GM19043 (cell line): ENCODE data around the gene TAC4.

Source experiments
- ATAC-seq: cut with Tn5 transposase; IDR thresholded peaks from one replicate; pipeline ENCODE4 v1.9.1; 2021; ENCODE audit warnings: low read depth; ENCODE audit not compliant: unreplicated experiment

The TAC4 gene

DNA sequence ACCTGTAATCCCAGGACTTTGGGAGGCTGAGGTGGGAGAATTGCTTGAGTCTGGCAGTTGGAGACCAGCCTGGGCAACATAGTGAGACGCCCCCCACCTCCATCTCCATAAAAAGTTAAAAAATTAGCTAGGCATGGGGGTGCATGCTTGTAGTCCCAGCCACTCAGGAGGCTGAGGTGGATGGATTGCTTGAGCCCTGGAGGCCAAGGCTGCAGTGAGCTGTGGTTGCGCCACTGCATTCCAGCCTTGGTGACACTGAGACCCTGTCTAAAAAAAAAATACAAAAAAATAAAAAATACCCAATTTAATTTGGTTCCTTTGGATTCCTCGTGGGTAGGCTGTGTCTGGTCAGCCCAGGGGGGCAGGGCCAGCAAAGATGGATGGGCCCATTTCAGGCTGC, 26.1 kb upstream of the TAC4 start:
- no peak for ATAC-seq

DNA sequence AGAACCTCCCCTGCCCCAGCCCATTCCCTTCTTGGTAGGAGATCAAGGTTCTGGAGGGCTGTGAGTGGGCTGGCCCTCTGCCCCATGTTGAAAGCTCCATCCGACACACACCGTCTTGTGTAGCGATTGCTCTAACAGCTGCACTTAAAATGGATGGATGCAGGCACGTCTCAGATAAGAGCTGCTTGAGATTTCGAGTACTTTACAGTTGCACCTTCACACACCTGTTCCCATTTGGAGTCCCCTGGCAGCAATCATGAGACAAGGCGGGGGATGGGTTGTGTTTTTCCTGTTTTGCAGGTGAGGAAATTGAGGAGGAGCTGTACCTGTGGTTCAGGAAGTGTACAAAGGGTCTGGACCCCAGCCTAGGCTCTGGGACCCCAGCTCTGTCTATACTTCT, 25.6 kb upstream of the TAC4 start:
- no peak for ATAC-seq

DNA sequence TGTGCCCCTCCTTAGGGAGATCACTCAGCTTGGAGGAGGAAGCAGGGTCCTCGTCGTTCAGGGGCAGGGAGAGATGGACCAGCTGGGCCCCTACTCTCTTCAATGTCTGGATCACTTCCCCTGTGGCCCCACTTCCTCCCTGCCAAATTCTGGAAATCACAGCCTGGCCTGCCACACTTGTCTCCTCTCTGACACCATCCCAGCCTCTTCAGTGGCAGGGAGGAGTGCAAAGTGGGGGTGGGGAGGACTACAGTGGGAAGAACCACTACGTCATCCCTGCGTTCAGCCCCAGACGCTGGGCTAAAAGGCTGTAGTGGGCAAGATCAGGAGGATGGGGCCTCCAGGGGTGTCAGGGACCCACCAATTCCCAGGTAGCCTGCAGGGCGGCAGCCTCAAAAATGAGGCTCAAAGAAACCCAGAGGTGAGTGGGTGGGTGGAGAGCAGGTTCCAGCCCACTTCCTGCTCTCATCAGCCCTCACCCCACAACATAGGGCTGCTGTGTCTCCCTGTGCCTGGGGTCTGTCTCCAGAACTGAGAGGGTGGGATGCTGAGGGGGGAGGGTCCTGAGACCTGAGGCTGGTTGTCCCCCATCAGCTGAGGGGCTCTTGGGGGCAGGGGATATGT, 25.0 kb upstream of the TAC4 start:
- ATAC-seq = no peak

DNA sequence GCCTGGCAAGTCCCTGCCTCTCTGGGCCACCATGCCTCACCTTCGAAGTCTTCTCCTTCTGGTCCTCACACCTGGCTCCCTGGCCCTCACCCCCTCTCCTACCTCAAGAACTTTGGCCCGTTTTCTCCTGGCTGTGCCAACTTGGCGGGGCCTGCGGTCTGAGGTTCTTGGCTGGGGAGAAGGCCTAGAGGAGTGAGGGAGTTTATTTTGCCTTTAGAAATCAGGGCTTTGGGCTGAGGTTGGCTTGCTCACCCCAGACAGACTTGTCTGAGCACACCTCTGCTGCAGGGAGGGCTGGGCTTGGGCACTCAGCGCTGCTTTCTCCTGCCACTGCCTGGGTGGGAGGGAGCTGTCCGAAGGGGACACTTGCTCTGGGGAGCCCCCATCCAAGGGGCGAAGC, 23.3 kb upstream of the TAC4 start:
- ATAC-seq = no peak

DNA sequence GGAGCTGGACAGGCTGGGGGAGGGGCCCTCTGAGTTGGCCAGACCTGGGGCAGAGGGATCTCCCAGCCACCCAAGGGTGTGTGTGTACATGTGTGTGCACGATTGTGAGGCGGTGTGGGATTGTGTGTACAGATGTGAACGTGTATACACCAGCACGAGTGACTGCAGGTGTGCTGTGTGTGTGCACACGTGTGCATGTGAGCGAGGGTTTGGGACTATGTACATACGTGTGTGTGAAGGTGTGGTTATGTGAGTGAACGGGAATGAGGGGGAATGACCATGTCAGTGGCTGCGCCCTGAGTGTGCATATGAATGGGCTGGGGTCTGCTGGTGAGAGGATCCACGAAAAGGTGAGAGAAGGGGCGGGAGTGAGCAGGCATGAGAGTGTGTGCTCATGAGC, 22.4 kb upstream of the TAC4 start:
- no peak for ATAC-seq

DNA sequence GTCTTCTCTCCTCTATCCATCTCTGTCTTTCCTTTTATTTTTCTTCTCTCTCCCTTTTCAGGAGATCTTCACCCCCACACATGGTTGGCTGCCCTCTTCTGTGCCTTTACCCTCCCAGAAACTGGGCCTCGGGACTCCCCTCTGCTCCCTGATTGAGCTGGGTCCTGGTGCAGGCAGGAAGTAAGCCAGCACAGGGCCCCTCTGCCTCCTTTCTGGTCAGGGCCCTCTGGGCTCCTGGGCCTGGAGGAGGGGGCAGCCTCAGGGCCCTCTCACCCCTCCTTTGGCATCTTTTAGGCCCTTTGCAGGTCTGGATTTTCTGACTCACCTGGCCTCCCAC, 21.1 kb upstream of the TAC4 start:
- ATAC-seq = no peak

DNA sequence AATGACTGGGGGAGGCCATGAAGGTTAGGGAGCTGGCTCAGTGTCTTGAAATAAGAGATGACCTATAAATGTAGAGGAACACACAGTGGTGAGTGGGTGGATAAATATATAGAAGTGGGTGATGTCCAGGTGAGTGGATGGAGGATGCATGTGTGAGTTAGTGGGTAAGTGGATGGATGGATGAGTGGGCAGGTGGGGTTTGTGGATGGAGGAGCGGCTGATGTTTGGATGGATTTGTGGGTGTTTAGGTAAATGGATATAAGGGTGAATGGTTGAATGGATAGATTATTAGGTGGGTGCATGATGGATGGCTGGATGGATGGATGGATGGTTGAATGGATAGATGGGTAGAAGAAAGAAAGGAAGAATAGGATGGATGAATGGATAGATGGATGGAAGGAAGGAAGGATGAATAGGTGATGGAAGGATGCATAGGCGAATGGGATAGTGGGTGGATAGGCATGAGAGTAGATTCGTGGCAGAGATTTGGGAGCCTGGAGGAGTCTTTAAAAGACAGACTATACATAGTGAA, 19.1 kb upstream of the TAC4 start:
- ATAC-seq = no peak

DNA sequence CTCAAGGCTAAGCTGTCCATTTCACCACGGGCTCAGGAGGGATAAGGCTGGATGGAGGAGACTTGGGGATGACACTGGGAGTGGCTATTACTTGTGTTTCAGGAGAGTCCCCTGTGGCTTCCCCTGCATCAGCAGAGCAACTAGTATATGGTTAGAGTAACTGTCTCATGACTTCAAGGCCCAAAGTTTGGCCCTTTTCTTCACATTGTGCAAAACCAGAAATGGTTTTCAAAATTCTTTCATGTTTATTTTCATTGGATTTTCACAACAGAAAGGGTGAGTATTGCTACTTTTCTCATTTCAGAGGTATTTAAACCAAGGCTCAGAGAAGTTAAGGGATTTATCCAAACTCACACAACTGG, 18.1 kb upstream of the TAC4 start:
- no peak for ATAC-seq

DNA sequence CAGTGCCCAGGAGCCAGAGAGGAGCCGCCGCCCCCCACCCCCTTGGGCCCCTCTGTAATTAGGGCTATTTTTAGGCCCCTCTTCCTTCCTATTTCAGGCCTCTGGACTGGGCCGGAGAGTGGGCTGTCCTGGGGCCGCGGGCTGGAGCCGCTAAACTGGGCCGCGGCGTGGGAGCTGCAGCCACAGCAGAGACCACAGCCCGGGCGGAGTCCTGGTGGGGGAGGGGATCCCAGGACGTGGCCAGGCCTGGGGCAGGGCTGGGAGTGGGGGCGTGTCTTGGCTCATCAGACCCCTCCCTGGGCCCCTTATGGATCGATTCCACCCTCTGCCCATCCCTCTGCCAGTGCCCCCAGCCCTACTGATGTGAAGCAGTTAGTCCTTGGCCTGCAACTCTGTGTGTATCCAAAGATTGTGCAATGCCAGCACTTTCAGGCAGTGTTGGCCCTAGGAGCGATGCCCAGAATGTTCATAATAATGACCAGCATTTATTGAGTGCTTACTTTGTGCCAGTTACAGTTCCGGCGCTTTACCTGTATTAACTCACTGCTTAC, 15.0 kb upstream of the TAC4 start:
- ATAC-seq = no peak

DNA sequence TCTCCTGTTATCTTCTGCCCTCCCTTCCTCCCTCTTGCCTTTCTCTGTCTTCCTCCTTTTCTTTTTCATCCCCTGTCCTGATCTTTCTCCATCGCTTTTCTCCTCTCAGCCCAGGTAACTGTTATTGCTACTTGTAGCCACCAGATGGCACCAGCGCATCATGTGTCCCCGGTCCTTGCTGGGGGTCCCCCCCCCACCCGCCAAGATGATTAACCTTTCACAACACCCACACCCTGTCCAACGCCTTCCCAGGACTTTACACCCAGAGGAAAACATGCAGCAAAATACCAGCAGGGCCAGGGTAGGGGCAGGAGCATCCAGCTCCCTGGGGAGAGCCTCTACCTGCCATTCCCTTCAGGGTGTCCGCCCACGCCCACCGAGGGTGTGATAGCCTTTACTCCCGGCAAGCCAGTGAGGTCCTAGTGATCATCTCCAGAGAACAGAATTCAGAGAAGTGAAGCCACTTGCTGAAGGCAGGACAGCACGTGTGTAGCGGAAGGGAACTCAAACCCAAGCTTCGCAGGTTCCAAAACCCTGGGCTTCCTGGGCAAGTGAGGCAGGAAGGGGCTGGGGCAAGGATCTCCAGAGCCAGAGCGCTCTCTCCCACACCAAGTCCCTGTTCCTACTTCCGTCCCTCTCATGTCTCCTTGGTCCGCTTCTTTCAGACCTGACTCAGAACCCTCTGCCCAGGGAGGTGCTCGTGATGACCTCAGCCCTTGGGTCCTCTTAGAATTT, 13.4 kb upstream of the TAC4 start:
- no peak for ATAC-seq

DNA sequence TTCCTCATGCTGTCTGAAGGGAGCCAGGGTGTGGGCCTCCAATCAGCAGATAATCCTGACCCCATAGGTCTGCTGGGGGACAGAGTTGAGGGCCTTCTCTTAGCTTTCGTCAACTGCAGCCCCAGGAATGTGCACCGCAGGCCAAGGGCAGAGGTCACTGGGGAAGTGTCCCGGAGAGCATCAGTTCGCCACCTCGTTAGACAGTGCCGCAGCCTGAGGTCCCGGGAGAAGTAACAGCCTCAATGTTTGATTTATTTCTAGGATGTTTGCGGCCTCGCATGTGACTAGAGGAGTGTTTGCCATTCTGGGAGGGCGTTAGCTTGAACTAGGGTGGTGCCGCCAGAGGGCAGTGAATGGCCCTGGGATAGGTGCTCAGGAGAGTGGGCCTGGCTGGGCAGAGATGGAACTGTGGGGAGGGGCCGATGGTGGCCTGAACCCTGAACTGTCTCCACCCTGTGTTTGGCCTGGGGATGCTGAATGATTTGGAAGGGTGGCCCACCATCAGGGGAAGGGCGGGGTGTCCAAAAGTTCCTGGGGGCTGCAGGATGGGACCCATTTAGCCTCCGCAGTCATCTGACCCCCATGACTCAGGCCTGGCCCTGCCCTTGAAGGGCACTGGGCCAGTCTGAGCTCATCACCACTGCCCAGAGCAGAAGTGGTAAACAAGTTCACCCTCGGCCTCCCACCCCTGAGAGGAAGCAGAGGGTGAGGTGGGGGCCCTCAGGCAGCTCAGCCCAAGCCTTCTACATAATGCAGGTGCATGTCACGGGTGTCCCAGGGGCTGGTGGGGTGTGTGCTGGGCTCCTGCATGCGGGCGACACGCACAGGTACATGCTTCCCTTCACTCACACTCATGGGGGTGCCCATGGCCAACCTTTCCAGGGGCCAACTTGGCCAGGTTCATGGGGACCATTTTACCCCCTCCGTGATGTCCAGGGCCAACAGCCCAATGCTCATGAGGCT, 12.4 kb upstream of the TAC4 start:
- no peak for ATAC-seq

DNA sequence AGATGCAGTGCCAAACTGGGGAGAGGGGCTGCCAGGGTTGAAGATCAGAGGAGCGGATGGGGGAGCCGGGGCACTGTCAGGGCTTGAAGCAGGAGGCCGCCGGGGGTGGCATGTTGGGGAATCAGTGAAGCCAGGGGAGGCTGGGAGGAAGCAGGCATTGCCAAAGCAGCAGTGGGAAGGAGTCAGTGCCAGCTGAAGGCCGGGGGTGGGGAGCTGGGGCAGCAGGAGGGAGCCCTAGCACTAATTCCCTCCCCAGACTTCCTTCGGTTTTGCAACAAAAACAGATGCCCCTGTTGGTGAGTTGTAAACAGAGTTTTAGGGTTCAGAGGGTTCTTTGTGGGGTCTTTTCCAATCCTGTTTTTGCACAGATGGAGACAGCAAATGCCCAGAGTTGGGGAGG, 10.9 kb upstream of the TAC4 start:
- ATAC-seq = no peak

DNA sequence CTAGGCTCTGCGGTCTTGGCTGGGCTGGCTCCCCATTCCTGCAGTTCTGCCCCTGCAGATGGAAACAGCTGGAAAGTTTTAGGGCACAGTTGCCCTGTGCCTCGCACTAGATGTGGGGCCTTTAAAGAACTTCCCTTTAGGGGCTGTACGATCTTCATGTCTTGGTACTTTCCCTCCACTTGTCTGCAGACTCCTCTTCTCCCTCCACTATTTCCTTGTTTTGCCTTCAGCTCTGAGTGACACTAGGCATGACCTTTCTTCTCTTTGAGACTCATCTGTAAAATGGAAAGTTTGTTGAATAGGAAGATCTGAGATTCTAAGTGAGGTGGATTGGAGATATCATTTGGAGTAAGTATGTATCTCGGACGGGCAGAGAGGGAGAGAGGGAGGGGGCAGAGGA, 6.3 kb upstream of the TAC4 start:
- no peak for ATAC-seq

DNA sequence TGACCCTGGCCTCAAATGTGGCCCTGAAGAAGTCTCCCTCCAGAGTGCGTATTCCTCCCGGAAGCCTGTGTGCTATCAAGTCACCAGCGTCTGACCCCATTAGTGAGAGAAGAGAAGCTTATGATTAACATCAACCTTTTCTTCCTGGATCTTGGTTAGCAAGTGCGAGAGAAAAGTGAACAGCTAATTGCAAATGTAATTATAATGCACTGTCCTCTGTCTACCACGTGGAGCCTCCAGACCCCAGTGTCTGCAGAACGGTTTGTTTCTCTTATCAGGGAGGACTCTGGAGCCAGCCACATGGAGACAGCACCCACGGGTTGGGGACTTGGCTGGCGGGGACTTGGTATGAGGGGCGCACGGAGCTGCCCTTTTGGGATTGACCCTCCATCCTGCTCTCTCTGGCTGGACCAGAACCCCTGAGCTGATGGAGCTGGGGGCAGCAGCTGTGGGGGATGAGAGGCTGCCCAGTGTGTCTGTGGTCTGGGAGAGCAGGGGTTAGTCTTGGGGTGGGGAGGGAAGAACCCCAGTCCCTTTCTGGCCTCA, 5.7 kb upstream of the TAC4 start:
- no peak for ATAC-seq

DNA sequence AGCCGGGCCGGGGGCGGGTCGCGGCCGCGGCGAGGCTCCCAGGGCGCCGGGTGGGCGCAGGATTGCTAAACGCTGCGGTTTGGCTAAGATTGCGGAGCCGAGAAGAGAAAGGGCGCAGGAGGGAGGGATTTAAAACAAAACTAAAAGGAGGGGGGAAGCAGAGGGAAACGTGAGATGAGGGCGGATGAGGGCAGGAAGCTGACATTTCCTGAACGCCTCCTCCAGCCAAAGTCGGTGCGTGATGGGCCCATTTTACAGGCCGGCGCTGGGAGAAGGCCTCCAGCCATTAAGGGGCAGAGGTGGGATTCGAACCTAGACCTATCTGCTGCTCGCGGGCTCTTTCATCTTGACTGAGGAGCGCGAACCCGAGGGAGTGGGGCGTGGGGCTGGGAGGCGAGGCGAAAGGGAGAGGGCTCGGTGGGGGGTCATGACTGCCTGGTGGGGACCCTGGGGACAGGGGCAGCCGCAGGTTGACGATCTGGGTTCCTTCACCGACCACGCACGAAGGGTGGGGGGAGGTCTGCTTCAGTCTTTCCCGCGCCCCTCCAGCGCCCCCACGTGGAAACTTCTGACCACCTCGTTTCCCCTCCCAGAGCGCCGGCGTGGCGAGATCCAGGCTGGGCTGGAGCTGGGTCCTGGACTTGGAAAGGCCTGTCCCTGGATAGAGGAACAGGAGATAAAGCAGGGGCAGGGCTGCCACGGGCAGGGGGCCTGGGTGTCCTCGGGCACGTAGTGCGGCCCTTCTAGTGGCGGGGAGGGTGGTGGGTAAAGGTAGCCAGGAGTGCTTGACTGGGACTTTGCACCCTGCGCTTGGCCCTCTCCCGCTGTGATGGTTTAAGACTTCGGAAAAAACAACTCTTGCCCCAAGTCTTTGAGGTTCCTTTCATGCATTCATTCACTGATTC, 3.8 kb upstream of the TAC4 start:
- no peak for ATAC-seq

DNA sequence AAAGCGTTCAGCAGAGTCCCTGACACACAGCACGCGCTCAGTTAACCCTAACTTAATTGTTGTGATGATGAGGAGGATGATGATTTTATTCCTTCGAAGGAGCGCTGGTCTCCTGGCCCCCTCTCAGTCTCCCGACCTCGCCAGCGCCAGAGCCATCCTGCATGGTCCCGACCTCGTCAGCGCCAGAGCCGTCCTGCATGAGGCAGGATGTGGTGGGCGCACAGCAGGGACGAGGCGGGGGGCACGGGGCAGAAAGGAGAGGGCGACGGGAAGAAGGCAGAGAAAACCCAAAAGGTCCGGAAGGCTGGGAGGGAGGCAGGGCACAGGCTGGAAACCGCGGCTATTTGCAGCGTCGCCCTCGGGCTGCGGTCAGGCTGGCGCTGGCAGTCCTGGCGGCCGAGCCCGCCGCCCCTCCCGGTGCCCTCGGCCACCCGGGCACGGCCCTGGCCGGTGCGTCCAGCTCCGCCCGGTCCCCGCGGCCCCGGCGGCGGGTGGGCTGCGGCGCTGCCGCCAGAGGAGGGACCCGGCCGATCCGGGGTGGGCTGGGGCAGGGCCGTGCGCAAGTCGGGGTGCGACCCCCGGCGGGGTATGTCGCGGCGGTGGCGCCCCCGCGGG, 3.0 kb upstream of the TAC4 start:
- ATAC-seq = no peak

DNA sequence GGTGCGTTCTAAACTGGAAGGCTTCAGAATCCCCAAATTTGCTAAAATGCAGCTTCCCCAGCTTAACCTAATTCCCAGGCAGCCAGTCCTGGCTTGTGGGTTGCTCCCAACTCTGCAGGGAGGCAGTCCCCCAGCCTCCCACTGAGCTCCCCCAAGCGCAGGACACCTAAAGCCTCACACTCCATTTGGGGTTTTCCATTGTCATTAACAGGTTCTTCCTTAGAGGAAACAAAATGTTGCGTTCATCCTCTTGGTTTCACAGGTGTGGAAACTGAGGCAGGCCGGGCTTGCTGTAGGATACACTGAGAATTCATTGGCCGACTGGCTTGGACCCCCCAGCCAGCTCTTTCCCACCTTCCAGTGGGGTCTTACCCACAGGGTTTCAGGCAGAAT, 2.3 kb upstream of the TAC4 start:
- no peak for ATAC-seq

DNA sequence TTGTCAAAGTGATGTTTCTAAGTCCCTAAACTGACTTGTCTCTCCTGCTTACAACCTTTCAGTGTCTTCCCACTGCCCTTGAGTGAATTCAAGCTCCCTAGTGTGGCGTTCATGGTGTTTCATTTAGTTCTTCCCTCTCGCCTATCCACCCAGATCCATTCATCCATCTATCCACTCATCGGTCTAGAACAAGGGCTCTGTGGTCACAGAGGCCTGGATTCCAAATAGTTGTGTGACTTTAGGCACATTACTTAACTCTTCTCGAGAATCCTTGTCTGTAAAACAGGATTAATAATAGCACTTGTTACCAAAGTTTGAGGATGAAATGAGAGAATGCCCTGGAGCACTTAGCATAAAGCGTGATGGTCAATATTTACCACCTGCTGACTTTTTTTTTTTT, 870 bp upstream of the TAC4 start:
- no peak for ATAC-seq

DNA sequence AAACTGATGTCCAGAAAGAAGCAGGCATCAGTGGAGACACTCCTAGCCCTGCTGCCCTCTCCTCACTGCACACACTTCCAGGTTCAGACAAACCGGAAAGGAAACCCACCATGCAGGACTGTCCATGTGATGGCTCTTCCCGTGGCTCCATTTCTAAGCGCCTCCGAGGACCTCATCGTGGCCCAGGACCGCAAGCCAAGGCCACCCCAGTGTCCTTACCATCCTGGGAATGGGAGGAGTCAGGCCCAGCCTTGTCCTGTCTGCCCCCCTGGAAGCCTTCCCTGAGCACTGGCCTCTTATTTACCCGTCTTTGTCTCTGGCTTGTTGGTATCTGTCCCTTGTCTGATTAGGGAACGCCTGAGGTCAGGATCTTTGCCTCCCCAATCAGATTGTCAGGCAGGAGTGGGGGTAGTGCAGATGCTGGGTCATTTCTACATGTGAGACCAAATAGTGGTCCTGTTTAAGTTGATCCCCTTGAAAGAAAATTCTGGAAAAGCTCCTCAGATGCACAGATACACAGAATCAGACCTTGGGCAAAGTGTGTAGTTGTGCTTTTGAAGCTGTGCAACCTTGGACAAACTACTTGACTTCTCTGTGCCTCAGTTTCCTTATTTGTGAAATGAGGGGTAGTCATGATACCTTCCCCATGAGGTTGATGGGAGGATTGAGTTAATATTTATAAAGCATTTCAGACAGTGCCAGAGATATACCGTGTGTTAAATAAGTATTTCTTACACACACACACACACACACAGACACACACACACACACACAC, 744 bp downstream of the TAC4 start:
- no peak for ATAC-seq
